Measurements from ENCODE around the gene CDH4.

The CDH4 gene

GRCh38 chr20:61493798-61494305, 241.8 kb downstream of the CDH4 start:
- DNase-seq (ENCODE audit: low read depth), result no peak

GRCh38 chr20:61494763-61495575, 242.9 kb downstream of the CDH4 start:
- no peak for DNase-seq (ENCODE audit: low read depth)

GRCh38 chr20:61497029-61497627, 245.1 kb downstream of the CDH4 start:
- no peak for DNase-seq (ENCODE audit: low read depth)

GRCh38 chr20:61499859-61500554, 247.9 kb downstream of the CDH4 start:
- DNase-seq (ENCODE audit: low read depth), result peak; percentile 69

DNA sequence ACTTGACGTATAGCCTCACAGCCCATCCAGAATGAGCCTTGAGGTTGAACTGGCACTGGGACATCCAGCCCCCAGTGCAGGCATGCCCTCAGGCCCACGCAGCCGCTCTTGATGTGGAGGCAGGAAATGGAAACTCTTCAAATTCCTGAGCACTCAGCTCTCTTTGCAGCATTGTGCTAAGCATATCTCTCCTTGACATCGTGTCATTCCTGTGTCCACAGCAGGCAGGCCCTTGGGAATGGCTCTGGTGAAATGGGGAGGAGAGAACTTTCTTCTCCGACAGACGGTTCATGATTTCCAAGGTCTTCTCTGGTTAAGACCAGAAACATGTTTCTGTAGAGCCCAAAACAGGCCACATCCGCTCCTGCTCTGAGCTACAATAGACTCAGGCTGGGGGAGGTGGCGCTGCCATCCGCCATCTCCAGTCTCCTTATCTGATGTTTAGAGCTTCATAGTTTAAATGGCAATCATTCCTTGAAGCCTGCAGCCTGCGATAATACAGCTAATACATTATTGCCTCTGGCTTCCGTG, 248.8 kb downstream of the CDH4 start:
- peak; percentile 47 for DNase-seq (ENCODE audit: low read depth)

DNA sequence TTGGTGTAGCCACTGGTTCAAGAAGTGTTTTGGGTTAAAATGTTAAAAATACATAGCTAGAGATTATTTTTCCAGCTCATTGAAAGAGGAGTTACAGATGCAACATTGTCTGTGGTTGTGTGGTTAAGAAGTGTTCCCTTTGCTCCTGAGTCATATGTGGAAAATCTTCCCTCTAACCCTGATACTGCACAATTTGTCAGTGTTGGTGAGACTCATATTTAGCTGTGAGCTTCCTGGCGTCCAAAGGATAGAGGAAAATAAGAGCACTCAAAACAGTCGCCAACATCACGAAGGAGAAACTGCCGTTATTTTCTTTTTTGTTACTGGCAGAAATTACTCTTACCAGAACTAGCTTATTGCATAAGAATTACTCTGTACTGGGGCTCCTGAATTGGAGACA, 250.4 kb downstream of the CDH4 start:
- DNase-seq (ENCODE audit: low read depth), result peak; percentile 7

GRCh38 chr20:61503106-61503505, 251.0 kb downstream of the CDH4 start:
- DNase-seq (ENCODE audit: low read depth), result no peak

DNA sequence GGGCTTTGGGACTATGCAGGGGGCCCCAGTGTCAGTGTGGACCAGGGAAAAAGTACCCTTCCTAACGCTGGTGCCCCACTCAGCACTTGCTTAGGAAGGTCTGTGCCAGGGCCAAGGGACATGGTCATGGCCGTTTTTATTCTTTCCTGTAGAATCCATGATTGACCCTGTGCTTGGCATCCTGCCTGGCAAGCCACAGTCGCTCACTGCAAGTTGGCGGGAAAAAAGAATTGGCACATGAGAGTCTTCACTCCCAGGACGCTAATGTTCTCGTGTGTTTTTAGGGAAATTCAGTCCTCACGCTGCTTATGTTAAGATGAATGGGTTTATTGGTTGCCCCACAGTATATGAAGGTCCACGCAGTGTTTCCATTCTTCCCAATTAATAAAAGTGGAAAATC, 253.4 kb downstream of the CDH4 start:
- no peak for DNase-seq (ENCODE audit: low read depth)

DNA sequence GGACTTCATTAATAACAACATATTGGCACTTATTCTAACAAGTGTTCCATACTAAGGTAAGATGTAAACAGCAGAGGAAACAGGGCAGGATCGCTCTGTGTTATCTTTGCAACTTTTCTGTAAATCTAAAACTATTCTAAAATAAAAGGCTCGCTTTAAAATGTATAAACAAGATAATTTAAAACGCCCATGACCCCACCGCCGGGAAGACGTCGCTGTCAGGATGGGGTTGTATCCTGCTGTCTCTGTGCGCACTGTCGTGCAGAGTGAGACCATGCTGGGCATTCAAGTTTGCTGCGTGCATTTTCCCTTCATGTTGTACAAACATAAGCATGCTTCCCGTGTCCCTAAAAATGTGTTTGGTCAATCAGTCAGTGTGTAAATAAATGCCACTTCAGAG, 255.7 kb downstream of the CDH4 start:
- DNase-seq (ENCODE audit: low read depth), result no peak

GRCh38 chr20:61508301-61509096, 256.4 kb downstream of the CDH4 start:
- DNase-seq (ENCODE audit: low read depth), result no peak

DNA sequence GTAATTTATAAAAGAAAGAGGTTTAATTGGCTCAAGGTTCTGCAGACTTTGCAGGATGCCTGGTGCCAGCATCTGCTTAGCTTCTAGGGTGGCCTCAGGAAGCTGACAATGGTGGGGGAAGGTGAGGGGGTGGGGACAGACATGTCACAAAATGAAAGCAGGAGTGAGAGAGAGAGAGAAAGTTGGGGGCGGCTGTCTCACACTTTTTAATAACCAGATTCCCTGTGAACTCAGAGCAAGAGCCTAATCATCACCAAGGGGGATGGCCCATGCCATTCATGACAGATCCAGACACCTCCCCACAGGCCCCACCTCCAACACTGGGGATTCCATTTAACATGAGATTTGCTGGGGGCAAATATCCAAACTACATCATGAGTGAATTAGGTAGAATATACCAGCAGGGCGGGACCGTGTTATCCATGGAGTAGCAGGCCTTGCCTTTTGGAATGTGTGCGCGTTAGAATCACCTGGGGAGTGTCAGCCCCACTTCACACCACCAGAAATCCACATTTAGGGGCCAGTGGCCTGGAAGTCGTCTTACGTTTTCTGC, 258.8 kb downstream of the CDH4 start:
- DNase-seq (ENCODE audit: low read depth), result no peak

DNA sequence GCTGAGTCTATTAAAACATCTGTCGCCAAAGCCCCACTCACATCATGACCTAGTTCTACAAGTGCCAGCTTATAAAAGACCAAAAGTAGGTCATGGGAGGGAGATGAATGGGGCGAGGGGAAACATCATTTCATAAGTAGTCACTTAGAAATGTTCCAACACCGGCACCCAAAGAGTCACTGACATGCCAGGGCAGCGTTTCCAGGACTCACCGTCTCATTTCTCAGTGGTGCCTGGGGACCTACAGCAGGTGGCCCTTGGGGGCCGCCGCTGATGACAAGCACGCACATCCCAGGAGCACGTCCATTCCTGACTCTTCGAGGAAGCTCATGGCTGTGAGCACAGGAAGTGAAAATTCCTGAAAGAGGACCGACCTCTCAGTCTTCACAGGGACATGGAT, 260.4 kb downstream of the CDH4 start:
- no peak for DNase-seq (ENCODE audit: low read depth)

GRCh38 chr20:61513124-61514017, 261.3 kb downstream of the CDH4 start:
- no peak for DNase-seq (ENCODE audit: low read depth)

GRCh38 chr20:61514018-61514365, 261.9 kb downstream of the CDH4 start:
- no peak for DNase-seq (ENCODE audit: low read depth)

- DNase-seq (ENCODE audit: low read depth), result no peak
These were observed 262.3 kb downstream of the CDH4 start for GRCh38 chr20:61514396-61514795.

- DNase-seq (ENCODE audit: low read depth), result no peak
These were observed 262.9 kb downstream of the CDH4 start for GRCh38 chr20:61514805-61515505.

DNA sequence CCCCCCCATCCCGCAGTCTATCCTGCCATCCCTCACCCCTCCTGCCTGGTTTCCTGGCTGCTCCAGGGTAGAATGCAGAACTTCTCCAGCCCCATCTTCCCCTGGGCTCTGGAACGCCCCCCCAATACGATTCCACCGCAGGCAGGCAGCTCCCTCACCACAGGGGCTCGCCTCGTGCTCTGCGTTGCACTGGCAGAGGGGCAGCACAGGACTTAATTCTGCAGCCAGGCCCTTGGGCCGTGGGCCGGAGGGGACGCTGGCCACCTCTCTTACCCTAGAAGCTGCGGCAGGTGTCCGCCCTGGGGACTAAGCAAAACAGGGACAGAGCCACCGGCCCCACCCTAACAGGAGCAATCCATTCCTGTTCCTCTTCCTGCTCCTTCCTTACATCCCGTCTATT, 263.9 kb downstream of the CDH4 start:
- DNase-seq (ENCODE audit: low read depth), result no peak

DNA sequence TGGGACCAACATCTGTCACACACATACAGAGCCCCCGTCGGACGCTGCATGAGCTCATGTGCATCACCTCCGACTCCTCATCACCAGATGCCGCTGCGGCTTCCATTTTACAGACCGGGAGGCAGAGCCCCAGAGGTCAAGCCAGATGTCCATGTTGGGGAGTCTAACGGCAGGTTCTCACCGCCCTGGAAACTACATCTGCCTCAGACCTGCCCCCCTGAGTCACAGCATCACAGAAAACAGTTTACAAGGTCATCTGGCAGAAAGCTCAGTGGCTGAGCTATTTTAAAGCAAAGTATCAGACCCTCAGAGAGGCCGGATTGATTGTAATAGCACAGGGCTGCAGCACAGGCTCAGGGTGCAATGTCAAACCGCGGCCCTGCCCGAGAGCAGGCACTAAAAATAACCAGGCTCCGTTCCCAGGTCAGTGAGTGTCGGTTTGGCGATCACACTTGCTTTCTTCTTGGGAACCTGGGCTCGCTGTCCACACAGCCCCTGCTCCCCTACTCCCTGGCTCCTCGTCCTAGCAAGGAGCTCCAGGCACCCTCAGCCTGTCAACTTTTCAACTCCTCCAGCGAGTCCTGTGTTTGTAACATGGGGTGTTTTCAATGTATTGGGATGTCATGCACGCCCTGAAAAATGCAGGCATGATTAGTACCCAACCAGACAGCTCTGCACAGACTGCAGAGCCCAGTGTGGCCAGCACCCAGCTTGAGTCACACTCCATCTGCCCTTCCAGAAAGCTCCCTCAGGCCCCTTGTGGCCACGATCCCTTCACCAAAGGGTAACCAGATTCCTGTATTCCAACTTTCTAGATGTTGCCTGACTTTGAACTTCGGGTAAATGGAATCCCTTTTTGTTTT, 264.5 kb downstream of the CDH4 start:
- peak; percentile 9 for DNase-seq (ENCODE audit: low read depth)

DNA sequence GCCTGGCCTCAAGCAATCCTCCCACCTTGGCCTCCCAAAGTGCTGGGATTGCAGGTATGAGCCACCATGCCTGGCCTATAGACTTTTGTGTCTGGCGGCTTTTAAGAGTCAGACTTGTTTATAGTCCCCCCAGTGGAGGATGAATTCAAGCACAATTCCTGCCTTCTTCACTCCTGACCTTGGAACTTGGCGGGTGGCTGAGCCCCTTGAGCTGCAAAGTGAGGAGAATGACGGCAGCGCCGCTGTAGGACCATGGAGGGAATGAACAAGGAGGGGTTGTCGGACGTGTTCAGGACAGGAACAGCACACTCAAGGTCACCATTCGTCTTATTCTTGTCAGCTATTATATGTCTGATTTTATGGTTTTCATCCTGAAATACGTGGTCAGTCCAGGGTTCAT, 265.4 kb downstream of the CDH4 start:
- no peak for DNase-seq (ENCODE audit: low read depth)

Measured in EH (cell line).